Epithelial cell of proximal tubule (primary cell): Measurements from ENCODE around the gene MAPKAPK2. TPM values are rescaled to one million over a fixed set of nuclear protein-coding genes. Genes with fewer than 3 reads are reported as not detected.

Experiments used
- DNase-seq: peaks from one replicate; pipeline ENCODE4 v3.0.0-alpha.2; 2011; ENCODE audit warnings: low read depth
- H3K4me3 ChIP-seq: 2 replicates; pipeline ENCODE4 v1.5.1; 2011; ENCODE audit warnings: low read depth, mild to moderate bottlenecking, low read length
- total RNA-seq: library from RNA; depleted of rRNA; stranded (reverse); fragments of >200 nt; gene quantifications from 2 replicates; pipeline ENCODE4 v1.2.3, GENCODE V29; 2015
- TF ChIP-seq, protein P1 (sequence below): conservative IDR thresholded peaks from 2 replicates; pipeline ENCODE4 v1.5.1; 2012; ENCODE audit warnings: low read depth, mild to moderate bottlenecking, low read length

Gene MAPKAPK2
- total RNA-seq, 1 donor from 2014 or later = 45.5 TPM

DNA sequence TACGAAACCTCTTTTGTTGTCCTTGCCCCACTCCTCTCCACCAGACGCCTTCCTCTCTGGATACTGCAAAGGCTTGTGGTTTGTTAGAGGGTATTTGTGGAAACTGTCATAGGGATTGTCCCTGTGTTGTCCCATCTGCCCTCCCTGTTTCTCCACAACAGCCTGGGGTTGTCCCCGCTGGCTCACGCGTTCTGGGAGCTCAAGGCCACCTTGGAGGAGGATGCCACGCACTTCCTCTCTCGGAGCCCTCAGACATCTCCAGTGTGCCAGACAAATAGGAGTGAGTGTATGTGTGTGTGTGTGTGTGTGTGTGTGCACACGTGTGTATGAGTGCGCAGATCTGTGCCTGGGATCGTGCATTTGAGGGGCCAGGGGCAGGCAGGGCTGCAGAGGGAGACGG, 48.3 kb downstream of the MAPKAPK2 start:
- DNase-seq = no peak
- TF ChIP-seq, protein P1, sequence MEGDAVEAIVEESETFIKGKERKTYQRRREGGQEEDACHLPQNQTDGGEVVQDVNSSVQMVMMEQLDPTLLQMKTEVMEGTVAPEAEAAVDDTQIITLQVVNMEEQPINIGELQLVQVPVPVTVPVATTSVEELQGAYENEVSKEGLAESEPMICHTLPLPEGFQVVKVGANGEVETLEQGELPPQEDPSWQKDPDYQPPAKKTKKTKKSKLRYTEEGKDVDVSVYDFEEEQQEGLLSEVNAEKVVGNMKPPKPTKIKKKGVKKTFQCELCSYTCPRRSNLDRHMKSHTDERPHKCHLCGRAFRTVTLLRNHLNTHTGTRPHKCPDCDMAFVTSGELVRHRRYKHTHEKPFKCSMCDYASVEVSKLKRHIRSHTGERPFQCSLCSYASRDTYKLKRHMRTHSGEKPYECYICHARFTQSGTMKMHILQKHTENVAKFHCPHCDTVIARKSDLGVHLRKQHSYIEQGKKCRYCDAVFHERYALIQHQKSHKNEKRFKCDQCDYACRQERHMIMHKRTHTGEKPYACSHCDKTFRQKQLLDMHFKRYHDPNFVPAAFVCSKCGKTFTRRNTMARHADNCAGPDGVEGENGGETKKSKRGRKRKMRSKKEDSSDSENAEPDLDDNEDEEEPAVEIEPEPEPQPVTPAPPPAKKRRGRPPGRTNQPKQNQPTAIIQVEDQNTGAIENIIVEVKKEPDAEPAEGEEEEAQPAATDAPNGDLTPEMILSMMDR = no peak
- no peak overlapping the region for H3K4me3 ChIP-seq

DNA sequence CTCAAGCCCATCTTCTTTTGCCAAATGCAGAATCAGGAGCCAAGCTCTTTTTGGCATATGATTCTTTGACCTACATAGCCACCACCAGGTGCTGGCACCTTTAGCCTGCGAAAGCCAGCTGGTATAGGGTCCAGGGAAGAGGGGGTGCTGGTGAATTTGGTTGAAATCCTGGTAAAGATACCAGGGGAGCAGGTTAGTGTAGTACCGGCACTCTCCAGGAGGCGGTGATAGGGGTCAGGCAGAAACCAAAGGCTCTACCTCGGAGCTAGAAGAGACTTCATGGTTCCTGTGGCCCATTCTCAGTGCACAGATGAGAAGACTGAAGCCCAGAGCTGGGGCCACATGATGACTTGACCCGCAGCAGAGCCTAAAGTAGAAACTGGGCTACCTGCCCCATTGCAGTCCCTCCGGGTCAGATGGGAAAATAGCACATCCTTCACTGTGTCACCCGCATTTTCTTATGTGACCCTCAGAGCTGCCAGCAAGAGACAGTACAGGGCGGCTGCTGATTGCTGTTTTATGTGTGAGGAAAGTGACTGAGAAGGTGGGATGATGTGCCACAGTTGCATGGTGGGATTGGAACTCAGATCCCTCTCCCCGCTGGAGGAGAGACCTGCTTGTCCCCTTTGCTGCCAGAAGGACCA, 49.9 kb downstream of the MAPKAPK2 start:
- no peak for DNase-seq
- TF ChIP-seq, protein P1 = peak; percentile 81
- H3K4me3 ChIP-seq = no peak overlapping the region

DNA sequence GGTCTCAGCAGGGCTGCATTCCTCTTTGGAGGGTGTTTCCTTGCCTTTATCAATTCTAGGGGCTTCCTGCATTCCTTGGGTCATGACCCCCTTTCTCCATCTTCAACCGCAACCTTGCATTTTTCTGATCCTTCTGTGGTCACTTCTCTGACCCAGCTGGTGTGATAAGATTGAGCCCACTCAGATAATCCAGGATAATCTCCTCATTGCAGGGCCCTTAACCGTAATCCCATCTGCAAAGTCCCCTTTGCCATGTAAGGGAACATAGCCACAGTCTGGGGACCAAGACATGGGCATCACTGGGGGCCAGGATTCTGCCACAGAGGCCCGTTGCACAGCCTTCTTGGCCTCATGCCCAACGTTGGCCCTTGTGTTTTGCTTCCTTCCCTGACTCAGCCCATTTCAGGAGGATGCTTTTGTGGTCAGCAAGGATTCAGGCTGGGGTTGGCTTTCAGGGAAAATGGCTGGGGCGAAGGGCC, 50.9 kb downstream of the MAPKAPK2 start:
- DNase-seq = no peak
- no peak overlapping the region for H3K4me3 ChIP-seq
- TF ChIP-seq, protein P1 = no peak

DNA sequence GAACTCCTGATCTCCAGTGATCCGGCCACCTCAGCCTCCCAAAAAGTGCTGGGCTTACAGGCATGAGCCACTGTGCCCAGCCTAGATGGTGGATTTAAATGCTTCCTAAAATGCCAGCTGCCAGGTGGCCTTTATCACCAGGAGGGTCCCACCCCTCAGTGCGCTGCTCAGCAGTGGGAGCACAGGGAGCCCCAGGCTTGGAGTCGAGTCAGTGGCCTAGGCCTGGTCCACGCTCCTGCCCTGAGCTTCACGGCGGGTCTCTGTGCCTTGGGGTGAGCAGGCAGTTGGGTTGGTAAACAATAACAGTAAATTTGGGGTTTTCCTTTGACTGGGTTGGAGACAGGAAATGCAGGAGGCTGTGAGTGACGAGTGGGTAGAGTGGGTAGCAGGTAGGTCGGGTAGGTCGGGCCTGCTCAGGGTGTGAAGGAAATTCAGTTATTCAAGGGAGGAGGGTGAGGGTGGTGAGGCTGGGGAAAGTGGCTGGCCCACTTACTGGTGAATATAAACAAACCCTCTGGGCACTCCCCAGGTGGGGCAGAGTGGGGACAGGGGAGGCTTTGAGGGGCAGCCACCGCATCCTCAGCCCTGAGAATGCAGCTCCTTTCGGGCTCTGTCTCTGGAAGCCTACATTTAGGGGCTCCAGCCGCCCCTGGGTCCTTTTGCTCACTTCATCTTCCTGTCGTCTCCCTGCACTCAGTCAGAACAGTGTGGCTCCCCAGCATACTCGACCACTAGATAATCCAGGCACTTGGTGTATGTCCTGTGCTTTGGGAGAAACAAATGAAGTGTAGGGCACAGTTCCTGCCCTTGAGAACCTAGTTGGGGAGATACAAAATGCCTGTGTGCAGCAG, 52.4 kb downstream of the MAPKAPK2 start:
- no peak for DNase-seq
- no peak overlapping the region for H3K4me3 ChIP-seq
- TF ChIP-seq, protein P1 = no peak

DNA sequence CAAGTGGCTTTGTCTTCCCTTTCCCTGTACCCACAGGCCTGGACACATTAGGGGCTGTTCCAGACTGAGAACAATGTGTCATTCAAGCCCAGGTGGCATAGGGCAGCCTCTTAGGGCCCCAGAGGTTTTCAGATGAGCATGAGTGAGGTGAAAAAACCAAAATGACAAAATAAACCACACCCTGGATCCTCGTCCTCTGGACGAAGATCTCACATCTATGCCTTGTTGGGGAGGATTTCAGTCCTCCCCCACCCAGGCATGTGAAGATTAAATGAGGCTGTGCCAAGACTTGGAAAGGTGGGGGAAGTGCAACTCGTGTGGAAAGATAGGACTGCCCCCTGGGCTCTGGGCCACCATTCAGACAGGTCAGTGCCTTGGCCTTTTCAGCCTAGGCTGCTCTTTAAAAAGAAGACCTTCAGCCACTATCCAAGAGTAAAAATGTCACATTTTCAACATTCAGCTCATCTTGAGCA, 53.1 kb downstream of the MAPKAPK2 start:
- no peak overlapping the region for H3K4me3 ChIP-seq
- TF ChIP-seq, protein P1 = no peak
- no peak for DNase-seq

DNA sequence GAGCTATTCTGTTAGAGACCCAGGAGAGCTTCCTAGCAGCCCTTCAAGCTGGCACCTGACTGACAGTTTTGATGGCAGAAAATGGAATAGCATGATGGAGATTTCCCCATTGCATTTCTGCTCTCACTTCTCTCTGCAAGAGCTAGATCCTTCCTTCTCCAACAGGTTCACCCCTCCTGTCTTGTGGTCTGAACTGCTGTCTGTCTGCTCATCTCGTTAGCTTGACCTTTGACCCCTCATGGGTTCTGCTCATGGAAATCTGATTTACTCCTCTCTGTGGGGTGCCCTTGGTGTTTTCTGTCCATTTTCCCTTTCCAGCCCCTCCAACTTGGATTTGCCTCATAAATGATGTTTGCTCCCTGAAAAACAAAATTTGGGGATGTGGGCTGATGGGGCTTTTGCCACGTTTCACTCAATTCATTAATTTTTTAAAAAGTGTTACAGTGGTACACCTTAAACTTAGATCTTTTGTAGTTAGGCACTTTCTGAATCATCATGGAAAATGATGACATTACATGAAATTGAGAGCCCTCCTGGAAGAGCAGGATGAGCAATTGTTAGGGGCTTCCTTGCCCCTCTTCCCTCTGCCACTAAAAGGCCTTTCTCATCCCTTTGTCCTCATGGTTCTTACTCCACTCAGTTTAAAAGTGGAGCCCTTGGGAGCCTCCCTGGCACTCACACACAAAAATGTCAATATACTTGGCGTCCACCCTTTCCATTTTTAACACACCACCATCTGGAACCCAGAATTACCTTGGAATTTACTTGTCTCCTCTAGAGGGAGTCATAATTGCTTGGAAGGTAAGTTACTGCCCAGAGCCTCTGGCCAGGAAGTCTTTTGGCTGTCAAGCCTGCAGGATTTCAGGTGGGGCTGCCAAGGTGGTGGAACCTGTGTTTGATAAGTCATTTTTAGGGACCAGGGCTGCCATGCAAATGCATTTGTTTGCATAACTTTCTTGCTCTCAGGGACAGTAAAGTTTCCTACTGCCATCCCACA, 54.0 kb downstream of the MAPKAPK2 start:
- no peak for DNase-seq

More for the DNA sequence above, 54.0 kb downstream of the MAPKAPK2 start:
- no peak overlapping the region for H3K4me3 ChIP-seq
- TF ChIP-seq, protein P1 = peak; percentile 57
